Fibroblast of lung (primary cell): ENCODE data around the gene SGTA. TPM values are rescaled to one million over a fixed set of nuclear protein-coding genes. Genes with fewer than 3 reads are reported as not detected.

Experiments
- DNase-seq, 2 donors: peaks; one replicate each; pipeline versions ENCODE4 v3.0.0 to v3.0.0-alpha.2; 2010; ENCODE audit warnings: low read depth in 2 of 2
- H2AFZ ChIP-seq: 2 replicates; pipeline ENCODE4 v1.5.1; 2012; ENCODE audit warnings: low read length, control low read depth, inconsistent platforms
- H3K27ac ChIP-seq: 2 replicates; pipeline ENCODE4 v1.5.1; 2011; ENCODE audit warnings: low read length, control low read depth; ENCODE audit not compliant: insufficient read depth
- H3K27me3 ChIP-seq: 2 replicates; pipeline ENCODE4 v1.5.1; 2011; ENCODE audit warnings: mild to moderate bottlenecking, low read length; ENCODE audit not compliant: control insufficient read depth, insufficient read depth
- H3K36me3 ChIP-seq: 2 replicates; pipeline ENCODE4 v1.5.1; 2011; ENCODE audit warnings: low read length; ENCODE audit not compliant: control insufficient read depth, insufficient read depth
- H3K4me1 ChIP-seq: 2 replicates; pipeline ENCODE4 v1.5.1; 2011; ENCODE audit warnings: low read length; ENCODE audit not compliant: control insufficient read depth, insufficient read depth; ENCODE audit errors: extremely low read depth
- H3K4me2 ChIP-seq: 2 replicates; pipeline ENCODE4 v1.5.1; 2011; ENCODE audit warnings: low read length, control low read depth; ENCODE audit not compliant: insufficient read depth; ENCODE audit errors: extremely low read depth
- H3K4me3 ChIP-seq, 4 experiments: fragments of 200-600 bp in 1 of 4; sonication (generic) in 1 of 4; replicated peaks in 1 of 4; 2 replicates each; pipeline ENCODE4 v1.5.1; 2011 to 2016; ENCODE audit warnings: low read length in 4 of 4, low read depth in 3 of 4, mild to moderate bottlenecking in 3 of 4, control low read depth in 2 of 4, inconsistent platforms in 1 of 4, mixed read lengths in 1 of 4; ENCODE audit not compliant: insufficient read depth in 1 of 4; ENCODE audit errors: control extremely low read depth in 1 of 4
- H3K79me2 ChIP-seq: 2 replicates; pipeline ENCODE4 v1.5.1; 2012; ENCODE audit warnings: mild to moderate bottlenecking, low read length, inconsistent platforms; ENCODE audit not compliant: control insufficient read depth, insufficient read depth
- H3K9ac ChIP-seq: 2 replicates; pipeline ENCODE4 v1.5.1; 2011; ENCODE audit warnings: mild to moderate bottlenecking, low read length, control low read depth; ENCODE audit not compliant: insufficient read depth
- H3K9me3 ChIP-seq: 2 replicates; pipeline ENCODE4 v1.5.1; 2012; ENCODE audit warnings: low read depth, low read length; ENCODE audit not compliant: control insufficient read depth, insufficient read depth
- H4K20me1 ChIP-seq: 2 replicates; pipeline ENCODE4 v1.5.1; 2011; ENCODE audit warnings: low read length; ENCODE audit not compliant: control insufficient read depth, insufficient read depth; ENCODE audit errors: extremely low read depth
- CTCF ChIP-seq, 2 donors: IDR thresholded peaks in 1 of 2; conservative IDR thresholded peaks in 1 of 2; 1 replicate in 1 of 2; 2 replicates in 1 of 2; pipeline ENCODE4 v1.5.1; 2011 to 2012; ENCODE audit warnings: low read length in 2 of 2, control low read depth in 1 of 2, inconsistent platforms in 1 of 2, low read depth in 1 of 2, mild to moderate bottlenecking in 1 of 2
- EZH2 ChIP-seq: IDR thresholded peaks from 2 replicates; pipeline ENCODE4 v1.5.1; 2012; ENCODE audit warnings: low read length, control low read depth, mild to moderate bottlenecking; ENCODE audit errors: missing control alignments
- polyA plus RNA-seq, 2 donors: library from polyadenylated mRNA; depleted of rRNA in 1 of 2; stranded (reverse) in 1 of 2; unstranded in 1 of 2; fragments of >200 nt; gene quantifications; 2 replicates each; pipeline ENCODE4 v1.2.1, GENCODE V29; 2011 to 2012; ENCODE audit warnings: missing spikeins in 1 of 2
- total RNA-seq: library from RNA; depleted of rRNA; stranded (reverse); fragments of >200 nt; gene quantifications from 2 replicates; pipeline ENCODE4 v1.2.1, GENCODE V29; 2014

Gene SGTA
- total and polyA plus RNA-seq, 2 donors (not counting 1 experiment from before 2014, with no cell fraction given) = 26.8 to 33.4 TPM

DNA sequence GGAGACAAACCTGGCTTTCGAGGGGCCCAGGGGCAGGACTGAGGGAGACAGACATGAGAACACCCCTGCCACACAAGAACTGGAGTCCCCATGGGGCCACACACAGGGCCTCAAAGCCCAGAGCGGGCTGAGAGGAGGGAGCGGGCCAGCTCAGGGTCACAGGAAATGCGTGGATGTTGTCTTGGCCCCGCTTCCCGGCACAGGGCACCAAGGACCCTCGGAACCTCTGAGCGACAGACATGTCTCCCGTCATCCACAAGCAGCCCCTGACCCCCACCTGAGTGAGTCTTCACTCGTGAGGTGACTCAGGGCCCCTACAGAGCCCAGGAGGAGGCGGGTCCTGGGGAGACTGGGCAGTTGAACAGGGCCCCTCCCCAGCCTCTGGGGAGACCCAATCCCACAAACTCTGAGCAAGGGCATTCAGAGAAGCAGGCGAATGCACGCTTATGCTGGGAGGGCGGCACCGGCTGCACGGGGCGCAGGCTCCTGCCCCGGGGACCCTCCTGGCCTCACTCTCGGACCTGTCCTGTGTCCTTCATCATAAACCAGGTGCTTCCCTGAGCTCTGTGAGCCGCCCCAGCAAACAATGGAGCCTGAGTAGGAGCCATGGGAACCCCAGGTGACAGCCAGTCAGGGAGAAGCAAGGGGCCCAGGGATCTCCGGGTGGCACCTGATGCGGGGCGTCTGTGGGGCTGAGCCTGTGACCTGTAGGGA lies 20.1 kb downstream of the SGTA start:
- Histone ChIP-seq H3K9me3 (no peaks in the 10 kb centered on the region), H4K20me1 (no peaks in the 10 kb centered on the region), H3K9ac (no peak overlapping the region), H3K36me3 (peaks cover 18% of the 10 kb centered on the region), H3K4me3 (no peak overlapping the region), H3K27ac (no peak overlapping the region), H2AFZ (no peak overlapping the region), H3K4me2 (no peak overlapping the region), H3K27me3 (no peaks in the 10 kb centered on the region), H3K4me1 (no peaks in the 10 kb centered on the region), H3K79me2 (no peaks in the 10 kb centered on the region)
- DNase-seq = no peak
- TF ChIP-seq EZH2 = no peak
- no peak for TF ChIP-seq CTCF (conservative IDR thresholded peaks at IDR 0.05 in 1 of 2, IDR thresholded peaks at IDR 0.05 in 1 of 2; ENCODE audit: low read depth in 1 of 2, low read length in 2 of 2)

DNA sequence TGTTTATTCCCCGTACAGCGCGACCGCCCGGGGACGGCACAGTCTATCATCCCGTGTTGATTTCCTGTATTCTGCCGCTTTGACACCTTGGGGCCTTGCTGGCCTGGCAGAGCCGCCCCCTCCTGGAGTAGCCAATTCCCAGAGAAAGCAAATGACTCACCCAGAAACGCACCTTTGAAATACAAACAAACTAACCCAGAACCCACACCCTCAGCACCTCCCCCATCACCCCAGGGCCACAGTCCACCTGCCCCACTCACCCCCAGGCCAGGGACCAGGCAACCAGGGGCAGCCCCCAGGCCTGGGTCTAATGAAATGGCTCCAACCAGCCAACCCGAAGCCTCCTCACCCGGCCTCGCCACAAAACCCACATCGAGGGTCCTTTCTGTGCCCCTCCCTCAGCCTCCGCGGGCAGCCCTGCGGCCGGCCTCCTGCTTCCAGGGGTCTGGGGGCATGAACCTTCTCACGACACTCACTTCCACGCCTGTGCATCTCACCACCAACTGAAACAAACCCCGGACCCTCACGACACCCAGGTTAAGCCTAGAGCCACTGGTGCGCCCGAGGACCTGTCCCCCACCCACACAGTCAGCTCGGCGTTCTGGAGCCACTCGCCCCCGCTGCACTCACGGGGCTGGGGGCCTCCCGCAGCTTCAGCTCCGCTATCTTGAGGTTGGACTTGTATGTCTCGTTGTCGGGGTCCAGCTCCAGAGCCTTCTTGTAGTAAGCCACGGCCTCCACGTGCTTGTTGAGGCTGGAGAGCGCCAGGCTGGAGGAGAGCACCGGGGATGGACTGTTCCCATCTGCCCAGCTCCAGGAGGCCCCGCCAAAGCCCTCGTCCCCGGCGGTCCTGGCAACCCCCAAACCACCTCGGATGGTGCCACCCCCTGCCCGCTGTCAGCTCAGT lies 20.9 kb downstream of the SGTA start:
- Histone ChIP-seq H3K27ac (no peak overlapping the region), H3K9ac (no peak overlapping the region), H3K79me2 (no peaks in the 10 kb centered on the region), H3K27me3 (no peaks in the 10 kb centered on the region), H3K4me2 (no peak overlapping the region), H3K9me3 (no peaks in the 10 kb centered on the region), H4K20me1 (no peaks in the 10 kb centered on the region), H2AFZ (no peak overlapping the region), H3K4me3 (no peak overlapping the region), H3K36me3 (peaks cover 22% of the 10 kb centered on the region), H3K4me1 (no peaks in the 10 kb centered on the region)
- TF ChIP-seq CTCF (conservative IDR thresholded peaks at IDR 0.05 in 1 of 2, IDR thresholded peaks at IDR 0.05 in 1 of 2; ENCODE audit: low read depth in 1 of 2, low read length in 2 of 2) (no peak), EZH2 (no peak)
- no peak for DNase-seq

DNA sequence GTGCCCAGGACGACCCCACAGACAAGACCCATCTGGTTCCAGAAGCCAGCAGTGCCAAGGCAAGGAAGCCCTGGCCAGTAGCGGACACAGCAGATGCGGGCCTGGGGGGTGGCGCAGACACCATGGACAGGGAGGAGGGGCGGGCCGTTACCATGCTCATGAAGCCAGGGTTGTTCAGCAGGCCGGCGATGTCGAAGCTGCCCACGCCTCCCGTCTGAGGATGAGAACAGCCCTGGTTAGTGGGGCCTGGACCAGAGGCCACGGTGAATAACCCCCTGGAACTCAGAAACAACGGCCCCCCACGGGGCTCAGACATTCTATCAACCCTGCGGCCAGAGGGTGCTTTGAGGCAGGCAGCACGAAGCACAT lies 21.8 kb downstream of the SGTA start:
- Histone ChIP-seq H3K27me3 (no peaks in the 10 kb centered on the region), H3K4me3 (no peak overlapping the region), H3K4me2 (no peak overlapping the region), H4K20me1 (no peaks in the 10 kb centered on the region), H3K36me3 (peaks cover 25% of the 10 kb centered on the region), H2AFZ (no peak overlapping the region), H3K27ac (no peak overlapping the region), H3K9me3 (no peaks in the 10 kb centered on the region), H3K79me2 (no peaks in the 10 kb centered on the region), H3K4me1 (no peaks in the 10 kb centered on the region), H3K9ac (no peak overlapping the region)
- DNase-seq = no peak
- TF ChIP-seq CTCF (conservative IDR thresholded peaks at IDR 0.05 in 1 of 2, IDR thresholded peaks at IDR 0.05 in 1 of 2; ENCODE audit: low read depth in 1 of 2, low read length in 2 of 2) (no peak), EZH2 (no peak)
